ENCODE data around the gene CST5.

GRCh38 chr20:23841693-23842092 lies 37.9 kb downstream of the CST5 start:
- TF ChIP-seq CTCF (IDR thresholded peaks at IDR 0.05) = no peak
- TF ChIP-seq ZFX (IDR thresholded peaks at IDR 0.05; ENCODE audit: borderline replicate concordance) = no peak

Measured in 22Rv1 (cell line).